ENCODE data around the gene BOD1. TPM values are rescaled to one million over a fixed set of nuclear protein-coding genes. Genes with fewer than 3 reads are reported as not detected.

The BOD1 gene
- total and polyA plus RNA-seq, 9 of the 15 experiments (the other 6 are each of a cell fraction or from before 2014, with no cell fraction given) = 10.1 to 31.6 (median 22.6) TPM

- TF ChIP-seq CTCF (IDR thresholded peaks at IDR 0.05 in 2 of 3, conservative IDR thresholded peaks at IDR 0.05 in 1 of 3; ENCODE audit: insufficient read depth in 2 of 3, low read depth in 1 of 3, low read length in 3 of 3) (peak; percentile 27 to 36 (median 36); a peak in 4 of 6 replicates), BHLHE40 (IDR thresholded peaks at IDR 0.05; ENCODE audit: low read length) (peak; percentile 31; the same call in 1 of the 2 replicates), ADNP (tag; IDR thresholded peaks at IDR 0.05) (no peak), TARDBP (IDR thresholded peaks at IDR 0.05) (no peak), L3MBTL2 (IDR thresholded peaks at IDR 0.05) (no peak), CEBPG (CRISPR knock-in tag; IDR thresholded peaks at IDR 0.05) (peak; percentile 95), CEBPG (tag; conservative IDR thresholded peaks at IDR 0.05 in 1 of 2, IDR thresholded peaks at IDR 0.05 in 1 of 2) (peak; percentile 96 to 97), TFE3 (CRISPR knock-in tag; IDR thresholded peaks at IDR 0.05) (no peak), YY1 (IDR thresholded peaks at IDR 0.05; ENCODE audit: borderline replicate concordance in 1 of 3, control insufficient read depth in 1 of 3, extremely low read depth in 1 of 3, insufficient read depth in 3 of 3, insufficient read length in 1 of 3, insufficient replicate concordance in 2 of 3, low read depth in 1 of 3, low read length in 2 of 3) (no peak), ZNF398 (CRISPR knock-in tag; IDR thresholded peaks at IDR 0.05) (no peak), ZBTB17 (CRISPR knock-in tag; IDR thresholded peaks at IDR 0.05) (no peak), TRIM24 (IDR thresholded peaks at IDR 0.05) (peak; percentile 57 to 70; a peak in 2 of 4 replicates), CCNT2 (IDR thresholded peaks at IDR 0.05; ENCODE audit: borderline replicate concordance, extremely low read depth, insufficient read length, low read depth, low read length) (no peak), FUS (optimal IDR thresholded peaks at IDR 0.05; ENCODE audit: low read depth, low read length) (no peak), ZNF589 (CRISPR knock-in tag; IDR thresholded peaks at IDR 0.05; ENCODE audit: low read depth) (0 out of 2 replicates have a peak, but pooled peaks have one; percentile 14), MLLT1 (IDR thresholded peaks at IDR 0.05) (0 out of 4 replicates have a peak, but pooled peaks of 1 of the 2 experiments have one; percentile 32), ZNF384 (IDR thresholded peaks at IDR 0.05; ENCODE audit: low read depth, low read length) (peak; percentile 76), HMBOX1 (IDR thresholded peaks at IDR 0.05) (no peak), KAT7 (CRISPR knock-in tag; IDR thresholded peaks at IDR 0.05; ENCODE audit: borderline replicate concordance) (no peak), HDAC2 (IDR thresholded peaks at IDR 0.05) (peak; percentile 52; the same call in 1 of the 2 replicates), SMAD4 (CRISPR knock-in tag; conservative IDR thresholded peaks at IDR 0.05) (no peak)
These were observed 14.0 kb downstream of the BOD1 start (continued) for GRCh38 chr5:173602423-173602822.

Data from K562 (cell line).